Activated CD4-positive, alpha-beta T cell treated with anti-CD3 and anti-CD28 coated beads, Interleukin-2, amount 50 U/mL, for 4 hours (primary cell): Measurements from ENCODE around the gene NCMAP.

Experiments
- DNase-seq, 2 experiments: peaks; one replicate each; pipeline ENCODE4 v3.0.0-alpha.2; 2020

NCMAP gene

DNA sequence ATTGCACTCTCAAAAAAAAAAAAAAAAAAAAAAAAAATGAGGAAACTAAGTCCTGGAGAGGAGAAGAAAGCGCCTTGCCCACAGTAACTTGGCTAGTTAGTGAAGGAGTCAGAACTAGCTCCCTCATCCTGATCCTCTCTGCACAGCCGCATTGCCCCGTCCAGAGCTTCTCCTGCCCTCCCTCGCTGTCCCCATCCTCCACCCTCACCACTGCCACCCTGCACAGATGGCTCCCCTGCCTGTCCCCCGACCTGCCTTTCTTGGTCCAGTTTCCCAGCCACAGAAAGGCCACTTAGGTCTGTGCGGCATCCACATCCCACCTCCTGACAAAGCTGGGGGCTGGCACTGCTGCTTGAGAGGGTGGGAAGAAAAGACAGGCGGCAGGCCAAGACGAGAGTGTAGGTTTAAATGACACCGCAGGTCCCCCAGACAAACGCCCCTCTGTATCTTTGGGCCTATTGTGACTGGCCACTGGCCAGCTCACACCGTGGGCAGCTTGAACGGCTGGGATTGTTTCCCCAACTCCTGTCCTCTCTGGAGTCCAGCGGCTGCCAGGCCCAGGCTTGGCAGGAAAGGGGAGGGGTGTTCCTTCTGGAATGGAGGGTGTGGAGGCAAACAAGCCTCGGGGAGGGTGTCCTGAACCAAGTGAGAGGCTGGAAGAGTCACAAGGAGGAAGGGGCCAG lies 20.2 kb downstream of the NCMAP start:
- DNase-seq = no peak

DNA sequence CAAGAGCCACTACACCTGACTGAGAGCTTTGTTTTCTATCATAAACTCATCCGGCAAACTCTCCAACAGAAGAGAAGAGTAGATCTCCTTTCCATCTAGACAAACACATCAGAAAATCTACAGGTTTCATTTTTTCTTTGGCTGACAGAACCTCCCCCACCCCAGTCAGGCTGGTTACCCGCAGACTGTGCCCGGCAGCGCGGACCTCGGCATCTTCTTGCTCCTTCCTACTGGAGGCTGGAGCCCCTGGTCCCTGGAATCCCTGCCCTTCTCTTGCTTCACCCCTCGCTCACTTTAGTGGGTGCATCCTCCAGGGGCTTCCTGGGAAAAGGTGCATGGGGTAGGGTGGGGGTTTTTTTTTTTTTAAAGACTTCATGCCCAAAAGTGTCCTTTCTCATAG lies 23.0 kb downstream of the NCMAP start:
- no peak for DNase-seq

DNA sequence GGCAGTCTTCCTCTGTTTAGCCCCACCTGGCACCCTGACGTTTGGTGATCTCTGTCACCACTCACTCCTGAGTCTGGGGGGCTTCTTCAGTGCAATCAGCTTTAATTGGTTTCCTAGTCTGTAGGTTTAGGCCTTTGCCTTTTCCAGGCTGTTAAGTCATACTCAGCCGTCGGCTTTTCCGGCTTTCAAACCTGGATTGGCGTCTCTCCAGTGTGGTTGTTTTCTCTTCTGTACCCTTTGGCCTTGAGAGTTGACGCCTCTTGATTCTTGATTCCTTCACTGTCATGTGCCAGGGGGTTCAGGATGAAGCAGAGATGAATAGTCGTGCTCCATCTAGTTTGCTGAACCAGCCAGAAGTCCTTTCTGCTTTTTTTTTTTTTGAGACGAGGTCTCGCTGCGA lies 24.9 kb downstream of the NCMAP start:
- no peak for DNase-seq

DNA sequence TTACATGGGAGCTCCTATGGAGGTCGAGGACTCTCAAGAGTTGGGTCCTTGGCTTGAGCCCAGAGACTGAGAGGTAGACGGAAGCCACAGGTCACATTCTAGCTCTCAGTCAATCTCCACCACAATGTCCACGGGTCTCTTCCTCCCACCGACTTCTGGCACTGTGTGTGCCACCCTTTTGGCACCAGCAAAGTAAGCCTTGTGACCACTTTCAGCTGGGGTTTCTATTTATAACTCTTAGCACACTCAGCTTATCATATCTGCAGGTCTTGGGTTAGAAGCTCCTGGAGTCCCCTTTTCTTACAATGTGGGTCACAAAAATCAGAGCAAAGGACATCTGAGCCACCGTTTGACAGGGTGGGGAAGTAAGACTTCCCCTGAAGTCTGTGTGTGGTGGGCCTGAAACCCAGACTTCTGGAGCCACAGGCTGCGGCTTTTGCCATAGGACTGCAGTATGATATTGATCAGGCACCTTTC lies 28.3 kb downstream of the NCMAP start:
- DNase-seq = no peak

- DNase-seq = no peak
Measured at GRCh38 chr1:24586119-24586518, 30.2 kb downstream of the NCMAP start.

DNA sequence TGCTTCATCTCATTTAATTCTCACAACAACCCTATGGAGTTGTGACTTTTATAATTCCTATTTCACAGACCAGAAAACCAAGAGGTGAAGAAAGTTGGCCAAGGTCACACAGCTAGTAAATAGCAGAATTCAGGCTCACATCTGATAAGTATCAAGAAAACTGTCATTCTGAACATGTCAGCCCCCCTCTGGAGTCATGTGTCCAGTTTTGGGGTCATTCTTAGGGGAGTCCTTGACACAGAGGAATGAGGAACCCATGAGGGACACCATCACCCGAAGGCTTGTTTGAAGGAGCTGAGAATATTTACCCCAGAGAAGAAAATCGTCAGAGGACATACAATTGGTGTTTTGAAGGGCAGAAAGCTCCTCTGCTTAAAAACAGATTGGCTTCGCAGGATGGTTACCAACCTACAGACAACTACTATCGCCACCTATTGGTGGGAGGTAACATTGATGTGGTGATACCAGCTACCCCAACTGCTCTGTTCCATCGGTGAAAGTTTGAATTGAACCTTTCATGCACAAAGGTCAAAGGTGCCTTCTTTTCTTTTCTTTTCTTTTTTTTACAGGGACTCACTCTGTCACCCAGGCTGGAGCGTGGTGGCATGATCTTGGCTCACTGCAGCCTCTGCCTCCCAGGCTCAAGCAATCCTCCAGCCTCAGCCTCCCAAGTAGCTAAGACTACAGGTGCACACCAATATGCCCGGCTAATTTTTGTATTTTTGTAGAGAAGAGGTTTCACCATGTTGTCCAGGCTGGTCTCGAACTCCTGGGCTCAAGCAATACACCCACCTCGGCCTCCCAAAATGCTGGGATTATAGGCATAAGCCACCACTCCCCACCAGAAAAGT lies 31.3 kb downstream of the NCMAP start:
- DNase-seq = peak; percentile 16 to 24

DNA sequence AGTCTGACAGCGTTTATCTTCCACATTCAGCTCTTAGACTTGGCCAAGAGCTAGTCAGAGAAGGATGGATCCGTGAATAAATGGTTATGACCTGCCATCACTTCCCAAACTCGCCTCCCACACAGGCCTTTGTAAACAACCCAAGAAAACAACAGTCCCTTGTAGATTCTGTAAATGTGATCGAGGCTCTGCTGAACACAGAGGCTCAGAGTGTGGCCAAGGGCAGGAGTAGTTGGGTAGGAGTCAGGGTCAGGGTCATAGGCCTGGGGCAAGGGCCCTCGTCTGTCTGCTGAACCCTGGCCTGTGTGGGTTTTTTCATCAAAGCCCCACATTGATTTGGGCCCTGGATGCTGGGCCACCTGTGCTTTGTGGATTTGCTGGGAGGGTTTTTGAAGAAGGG lies 32.7 kb downstream of the NCMAP start:
- no peak for DNase-seq

GRCh38 chr1:24589200-24589599 lies 33.3 kb downstream of the NCMAP start:
- no peak for DNase-seq

DNA sequence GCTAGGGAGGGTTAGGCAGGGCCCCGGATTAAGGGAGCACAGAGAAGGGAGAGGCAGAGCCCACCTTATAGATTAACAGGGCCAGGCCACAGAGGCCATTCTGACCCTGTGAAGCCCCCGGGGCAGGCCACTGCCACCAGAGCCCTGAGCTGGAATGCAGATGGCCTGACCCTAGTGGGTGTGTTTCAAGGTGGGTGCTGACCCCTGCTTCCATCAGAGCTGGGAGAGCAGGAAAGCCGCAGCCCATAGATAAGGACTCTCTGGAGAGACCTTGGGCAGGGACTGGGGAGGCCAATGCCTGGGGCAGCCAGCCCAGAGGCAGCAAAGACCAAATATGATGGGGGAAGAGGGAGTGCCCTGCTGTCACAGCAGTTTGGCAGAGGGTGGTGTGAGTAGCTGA lies 35.9 kb downstream of the NCMAP start:
- DNase-seq = no peak

GRCh38 chr1:24594328-24594598 lies 38.4 kb downstream of the NCMAP start:
- no peak for DNase-seq

DNA sequence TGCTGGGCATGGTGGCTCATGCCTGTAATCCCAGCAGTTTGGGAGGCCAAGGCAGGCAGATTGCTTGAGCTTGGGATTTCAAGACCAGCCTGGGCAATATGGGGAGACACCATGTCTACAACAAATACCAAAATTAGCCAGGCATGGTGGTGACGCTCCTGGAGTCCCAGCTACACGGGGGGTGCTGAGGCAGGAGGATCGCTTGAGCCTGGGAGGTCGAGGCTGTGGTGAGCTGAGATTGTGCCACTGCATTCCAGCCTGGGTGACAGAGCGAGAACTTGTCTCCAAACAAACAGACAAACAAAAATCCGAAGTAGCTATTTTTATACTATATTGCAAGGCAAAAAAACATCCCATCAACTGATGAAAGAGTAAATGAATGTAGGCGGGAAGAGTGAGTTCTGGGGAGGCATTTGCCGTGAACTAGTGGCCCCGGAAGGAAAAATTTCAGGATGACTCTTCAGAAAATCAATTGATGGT lies 40.6 kb downstream of the NCMAP start:
- no peak for DNase-seq

DNA sequence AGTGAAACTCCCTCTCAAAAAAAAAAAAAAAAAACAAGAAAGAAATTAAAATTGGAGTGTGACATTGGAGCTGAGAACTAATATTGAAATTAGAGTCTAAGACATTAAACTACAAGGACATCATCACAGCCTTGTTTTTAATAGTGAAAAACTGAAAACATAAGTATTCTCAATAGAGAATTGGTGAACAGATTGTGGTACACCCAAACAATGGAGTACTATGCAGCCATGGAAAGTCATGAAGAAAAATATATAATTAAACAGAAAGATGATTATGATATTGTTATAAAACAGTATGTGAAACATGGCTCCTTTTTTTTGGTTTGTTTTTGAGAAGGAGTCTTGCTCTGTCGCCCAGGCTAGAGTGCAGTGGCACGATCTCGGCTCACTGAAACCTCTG lies 43.4 kb downstream of the NCMAP start:
- DNase-seq = no peak

- no peak for DNase-seq
Measured at GRCh38 chr1:24600551-24600950, 44.7 kb downstream of the NCMAP start.

- no peak for DNase-seq
Measured at GRCh38 chr1:24605534-24606295, 49.8 kb downstream of the NCMAP start.

- no peak for DNase-seq
Measured at GRCh38 chr1:24606296-24606605, 50.4 kb downstream of the NCMAP start.

- no peak for DNase-seq
Measured at GRCh38 chr1:24606621-24607020, 50.7 kb downstream of the NCMAP start.

DNA sequence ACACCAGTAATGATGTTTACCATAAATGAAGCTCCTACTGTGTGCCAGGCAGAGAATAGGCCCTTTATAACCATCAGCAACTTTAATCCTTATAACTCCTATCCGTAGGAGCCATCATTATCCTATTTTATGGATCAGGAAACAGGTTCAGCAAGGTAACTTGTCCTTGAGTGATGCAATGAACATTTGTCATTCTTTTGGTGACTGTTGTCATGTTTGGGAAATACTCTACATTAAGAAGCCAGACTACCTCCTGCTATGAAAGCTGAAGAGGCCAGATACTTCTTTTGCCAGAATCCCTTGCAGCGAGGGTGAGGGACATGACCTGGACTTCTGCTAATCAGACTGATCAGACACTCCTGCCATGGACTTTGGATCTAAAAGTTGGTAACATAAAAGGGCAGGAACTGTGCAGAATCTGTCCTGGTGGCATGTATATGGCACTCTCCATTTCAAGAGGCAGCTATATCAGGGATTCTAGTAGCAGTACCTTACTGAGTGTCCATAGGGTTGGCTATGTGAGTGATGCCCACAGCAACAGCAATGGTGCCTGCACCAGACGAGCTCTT lies 54.1 kb downstream of the NCMAP start:
- DNase-seq = no peak

DNA sequence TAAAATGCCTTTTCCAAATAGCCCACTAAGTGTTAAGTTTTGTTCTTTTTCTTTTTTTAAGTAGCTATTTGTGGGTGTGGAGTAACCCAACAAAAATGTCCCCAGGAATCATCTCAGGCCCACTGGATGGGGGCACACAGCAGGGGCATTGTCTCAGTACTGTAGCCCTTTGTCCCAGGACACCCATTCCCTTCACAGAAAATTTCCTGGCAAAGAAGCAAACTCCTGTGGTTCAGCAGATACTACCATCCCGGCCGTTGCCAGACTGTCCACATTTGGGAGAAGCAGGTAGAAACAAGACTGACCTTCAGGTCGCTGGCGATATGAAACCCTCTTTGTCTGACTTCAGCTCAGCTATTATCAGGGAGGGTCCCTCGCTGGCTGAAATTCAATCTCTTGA lies 63.5 kb downstream of the NCMAP start:
- DNase-seq = no peak

- no peak for DNase-seq
Measured at GRCh38 chr1:24620678-24621077, 64.8 kb downstream of the NCMAP start.

GRCh38 chr1:24621121-24621520 lies 65.2 kb downstream of the NCMAP start:
- no peak for DNase-seq

GRCh38 chr1:24622218-24622617 lies 66.3 kb downstream of the NCMAP start:
- DNase-seq = no peak

DNA sequence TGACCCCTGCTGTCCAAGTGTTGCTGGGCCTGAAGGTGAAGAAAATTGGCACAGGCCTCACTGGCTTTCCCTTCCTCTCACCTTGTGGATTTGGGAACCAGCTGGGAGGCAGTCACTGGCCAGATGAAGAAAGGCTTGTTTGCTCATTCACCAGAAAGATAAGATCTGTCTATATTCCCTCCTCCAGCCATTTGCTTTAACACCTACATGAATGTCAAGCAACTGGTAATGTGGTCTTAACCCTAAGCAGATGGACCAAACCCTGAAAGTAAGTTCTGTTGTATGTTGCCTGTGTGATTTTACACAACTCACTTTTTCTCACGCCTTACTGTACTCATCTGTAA lies 76.9 kb downstream of the NCMAP start:
- DNase-seq = no peak

DNA sequence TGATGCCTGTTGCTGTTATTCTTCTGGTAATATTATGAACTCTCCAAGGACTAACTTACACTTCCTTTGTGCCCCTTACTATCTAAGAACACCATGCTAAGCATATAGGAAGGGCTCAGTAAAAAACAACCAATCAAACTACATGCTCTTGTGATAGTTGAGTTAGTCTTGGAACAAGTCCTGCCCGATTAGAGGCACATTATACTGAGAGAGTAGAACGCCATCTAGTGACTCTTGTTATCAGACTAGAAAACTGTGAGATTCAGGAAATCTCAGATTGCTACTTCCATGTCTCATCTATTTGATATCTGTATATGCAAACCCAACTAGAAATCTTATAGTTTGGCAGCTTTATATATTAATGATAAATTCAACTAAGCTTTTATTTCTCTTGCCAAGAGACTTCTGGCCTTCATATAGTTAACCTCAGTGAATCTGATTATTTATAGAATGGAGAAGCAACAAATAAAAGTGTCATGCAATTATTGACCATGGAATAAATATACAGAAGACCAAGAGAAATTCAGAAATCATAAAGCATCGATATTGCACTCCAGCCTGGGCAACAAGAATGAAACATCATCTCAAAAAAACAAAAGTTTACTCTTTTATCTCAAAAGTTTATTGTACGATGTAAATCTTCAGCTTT lies 79.4 kb downstream of the NCMAP start:
- no peak for DNase-seq
